Measurements from ENCODE around the gene TSPEAR. TPM values are rescaled to one million over a fixed set of nuclear protein-coding genes. Genes with fewer than 3 reads are reported as not detected.
A peak's percentile ranks its signal among the peaks of the same experiment; 100 is the strongest.

Gene TSPEAR
- total RNA-seq, 1 donor = not detected

- H3K27ac ChIP-seq (ENCODE audit: low read depth, low read length) = no peak overlapping the region
- H3K4me1 ChIP-seq (ENCODE audit: insufficient read depth, low read length) = no peaks in the 10 kb centered on the region
- H3K36me3 ChIP-seq (ENCODE audit: insufficient read depth, low read length) = no peaks in the 10 kb centered on the region
- H4K20me1 ChIP-seq (ENCODE audit: insufficient read depth, low read length) = no peaks in the 10 kb centered on the region
- DNase-seq (ENCODE audit: insufficient read length, low spot score, missing footprints) = peak; percentile 73
- peaks cover 63% of the 10 kb centered on the region for H3K27me3 ChIP-seq (ENCODE audit: insufficient read depth, low read length)
- H3K79me2 ChIP-seq (ENCODE audit: insufficient read depth, low read length) = no peaks in the 10 kb centered on the region
- TF ChIP-seq, protein P1, sequence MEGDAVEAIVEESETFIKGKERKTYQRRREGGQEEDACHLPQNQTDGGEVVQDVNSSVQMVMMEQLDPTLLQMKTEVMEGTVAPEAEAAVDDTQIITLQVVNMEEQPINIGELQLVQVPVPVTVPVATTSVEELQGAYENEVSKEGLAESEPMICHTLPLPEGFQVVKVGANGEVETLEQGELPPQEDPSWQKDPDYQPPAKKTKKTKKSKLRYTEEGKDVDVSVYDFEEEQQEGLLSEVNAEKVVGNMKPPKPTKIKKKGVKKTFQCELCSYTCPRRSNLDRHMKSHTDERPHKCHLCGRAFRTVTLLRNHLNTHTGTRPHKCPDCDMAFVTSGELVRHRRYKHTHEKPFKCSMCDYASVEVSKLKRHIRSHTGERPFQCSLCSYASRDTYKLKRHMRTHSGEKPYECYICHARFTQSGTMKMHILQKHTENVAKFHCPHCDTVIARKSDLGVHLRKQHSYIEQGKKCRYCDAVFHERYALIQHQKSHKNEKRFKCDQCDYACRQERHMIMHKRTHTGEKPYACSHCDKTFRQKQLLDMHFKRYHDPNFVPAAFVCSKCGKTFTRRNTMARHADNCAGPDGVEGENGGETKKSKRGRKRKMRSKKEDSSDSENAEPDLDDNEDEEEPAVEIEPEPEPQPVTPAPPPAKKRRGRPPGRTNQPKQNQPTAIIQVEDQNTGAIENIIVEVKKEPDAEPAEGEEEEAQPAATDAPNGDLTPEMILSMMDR (IDR thresholded peaks at IDR 0.05; ENCODE audit: extremely low read depth, low read depth, low read length) = no peak
- no peak overlapping the region for H3K4me2 ChIP-seq (ENCODE audit: insufficient read depth, low read length)
- no peaks in the 10 kb centered on the region for H3K9me3 ChIP-seq (ENCODE audit: low read depth, low read length)
- H3K4me3 ChIP-seq (ENCODE audit: insufficient read depth, low read length) = no peak overlapping the region
- no peak overlapping the region for H2AFZ ChIP-seq (ENCODE audit: low read length)
Measured at GRCh38 chr21:44703731-44704635, 7.4 kb downstream of the TSPEAR start.

DNA sequence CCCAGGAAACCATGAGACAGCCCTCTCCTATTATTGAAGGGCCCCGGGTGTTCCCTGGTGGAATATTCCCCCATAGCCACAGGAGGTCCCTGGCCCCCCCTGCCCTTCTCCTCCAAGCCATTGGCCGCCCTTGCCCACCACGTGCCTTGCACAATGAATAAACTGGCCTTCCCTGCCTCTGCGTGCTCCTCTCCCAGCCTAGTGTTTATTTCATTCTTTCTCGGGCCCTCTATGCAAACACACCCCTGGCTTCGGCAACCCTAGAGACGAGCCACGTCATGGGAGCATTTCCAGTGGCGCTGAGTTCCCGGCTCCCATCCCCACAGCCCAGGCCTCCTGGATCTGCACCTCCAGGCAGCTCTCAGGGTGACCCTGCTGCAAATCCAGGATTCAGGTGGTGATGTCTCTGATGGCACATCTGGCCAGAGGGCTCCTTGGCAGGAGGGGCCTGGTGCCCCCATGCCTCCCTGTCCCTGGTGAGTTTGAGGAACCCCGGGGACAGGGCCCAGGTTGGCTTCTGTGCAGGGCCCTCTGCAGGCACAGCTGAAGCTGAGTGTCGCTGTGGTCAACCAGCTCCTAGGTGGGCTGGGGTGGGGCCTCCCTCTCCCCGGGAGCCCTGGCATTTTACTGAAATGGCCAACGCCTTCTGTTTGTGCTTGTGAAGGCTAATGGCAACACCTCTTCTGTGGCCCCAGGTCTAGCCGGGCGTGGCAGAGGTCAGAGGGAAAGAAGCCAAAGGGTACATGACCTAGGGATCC lies 8.2 kb downstream of the TSPEAR start:
- Histone ChIP-seq H3K4me1 (ENCODE audit: insufficient read depth, low read length) (no peaks in the 10 kb centered on the region), H3K79me2 (ENCODE audit: insufficient read depth, low read length) (no peaks in the 10 kb centered on the region), H2AFZ (ENCODE audit: low read length) (no peak overlapping the region), H3K4me3 (ENCODE audit: insufficient read depth, low read length) (no peak overlapping the region), H3K9me3 (ENCODE audit: low read depth, low read length) (no peaks in the 10 kb centered on the region), H3K27ac (ENCODE audit: low read depth, low read length) (no peak overlapping the region), H3K4me2 (ENCODE audit: insufficient read depth, low read length) (no peak overlapping the region), H3K36me3 (ENCODE audit: insufficient read depth, low read length) (no peaks in the 10 kb centered on the region), H4K20me1 (ENCODE audit: insufficient read depth, low read length) (no peaks in the 10 kb centered on the region), H3K27me3 (ENCODE audit: insufficient read depth, low read length) (peaks cover 62% of the 10 kb centered on the region)
- peak; percentile 79 for DNase-seq (ENCODE audit: insufficient read length, low spot score, missing footprints)
- TF ChIP-seq, protein P1 (IDR thresholded peaks at IDR 0.05; ENCODE audit: extremely low read depth, low read depth, low read length) = no peak

DNA sequence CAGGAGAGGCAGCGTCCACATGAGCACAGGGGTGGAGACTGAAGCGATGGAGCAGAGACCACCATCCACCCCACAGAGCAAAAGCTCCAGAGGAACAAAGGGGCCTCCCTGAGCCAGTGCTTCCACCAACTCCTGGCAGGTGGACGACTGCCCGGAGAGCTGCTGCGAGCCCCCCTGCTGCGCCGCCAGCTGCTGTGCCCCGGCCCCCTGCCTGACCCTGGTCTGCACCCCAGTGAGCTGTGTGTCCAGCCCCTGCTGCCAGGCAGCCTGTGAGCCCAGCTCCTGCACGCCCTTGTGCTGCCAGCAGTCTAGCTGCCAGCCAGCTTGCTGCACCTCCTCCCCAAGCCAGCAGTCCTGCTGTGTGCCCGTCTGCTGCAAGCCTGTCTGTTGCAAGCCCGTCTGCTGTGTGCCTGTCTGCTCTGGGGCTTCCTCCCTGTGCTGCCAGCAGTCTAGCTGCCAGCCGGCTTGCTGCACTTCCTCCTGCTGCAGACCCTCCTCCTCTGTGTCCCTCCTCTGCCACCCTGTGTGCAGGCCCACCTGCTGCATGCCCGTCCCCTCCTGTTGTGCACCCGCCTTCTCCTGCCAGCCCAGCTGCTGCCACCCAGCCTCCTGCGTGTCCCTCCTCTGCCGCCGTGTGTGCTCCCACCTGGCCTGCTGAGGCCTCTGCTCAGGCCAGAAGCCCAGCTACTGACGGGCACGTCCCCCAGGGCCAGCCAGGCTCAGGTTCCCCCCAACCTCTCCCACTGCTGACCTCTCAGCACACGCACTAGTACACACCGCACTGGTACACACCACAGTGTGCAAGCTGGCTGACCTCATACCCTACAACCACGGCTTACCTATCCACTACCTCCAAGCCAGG lies 9.0 kb downstream of the TSPEAR start:
- H3K4me3 ChIP-seq (ENCODE audit: insufficient read depth, low read length) = no peak overlapping the region
- no peaks in the 10 kb centered on the region for H3K79me2 ChIP-seq (ENCODE audit: insufficient read depth, low read length)
- no peaks in the 10 kb centered on the region for H4K20me1 ChIP-seq (ENCODE audit: insufficient read depth, low read length)
- peak; percentile 69 for DNase-seq (ENCODE audit: insufficient read length, low spot score, missing footprints)
- H3K27ac ChIP-seq (ENCODE audit: low read depth, low read length) = no peak overlapping the region
- peaks cover 60% of the 10 kb centered on the region for H3K27me3 ChIP-seq (ENCODE audit: insufficient read depth, low read length)
- H3K4me2 ChIP-seq (ENCODE audit: insufficient read depth, low read length) = no peak overlapping the region
- H2AFZ ChIP-seq (ENCODE audit: low read length) = no peak overlapping the region
- no peaks in the 10 kb centered on the region for H3K9me3 ChIP-seq (ENCODE audit: low read depth, low read length)
- H3K36me3 ChIP-seq (ENCODE audit: insufficient read depth, low read length) = no peaks in the 10 kb centered on the region
- TF ChIP-seq, protein P1 (IDR thresholded peaks at IDR 0.05; ENCODE audit: extremely low read depth, low read depth, low read length) = no peak
- H3K4me1 ChIP-seq (ENCODE audit: insufficient read depth, low read length) = no peaks in the 10 kb centered on the region

All from osteoblast (primary cell).